Hepatocyte (in vitro differentiated cells): ENCODE results near the gene MTCH1.

Source experiments
- EZH2phosphoT487 ChIP-seq: fragments of 200-600 bp; sonication (generic); IDR thresholded peaks from one replicate; pipeline ENCODE4 v1.6.1; 2018; ENCODE audit warnings: antibody characterized with exemption, mild to moderate bottlenecking, low read depth, moderate library complexity; ENCODE audit not compliant: unreplicated experiment, severe bottlenecking
- TF ChIP-seq, protein P1 (sequence below): fragments of 200-600 bp; sonication (generic); IDR thresholded peaks from 2 replicates; pipeline ENCODE4 v1.5.1; 2016; ENCODE audit warnings: antibody characterized with exemption, mild to moderate bottlenecking; ENCODE audit not compliant: poor library complexity

DNA sequence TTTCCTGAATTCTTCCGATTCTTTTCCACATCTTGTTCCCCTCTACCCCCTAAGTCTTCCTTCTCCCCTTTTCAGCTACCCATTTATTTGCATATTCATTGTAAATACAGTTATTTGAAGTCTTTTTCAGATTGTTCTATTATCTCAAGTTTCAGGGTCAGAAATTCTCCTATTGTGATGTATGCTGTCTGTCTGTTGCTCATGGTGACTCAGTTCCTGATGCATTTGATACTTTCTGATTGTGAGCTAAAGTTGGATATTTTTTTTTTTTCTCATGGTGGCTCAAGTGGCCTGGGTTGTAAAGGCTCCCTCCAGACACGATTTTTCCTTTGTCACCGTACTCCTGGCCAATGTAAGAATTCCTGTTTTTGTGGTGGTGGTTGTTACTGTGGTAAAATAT is 36.4 kb downstream of the MTCH1 start:
- TF ChIP-seq, protein P1, sequence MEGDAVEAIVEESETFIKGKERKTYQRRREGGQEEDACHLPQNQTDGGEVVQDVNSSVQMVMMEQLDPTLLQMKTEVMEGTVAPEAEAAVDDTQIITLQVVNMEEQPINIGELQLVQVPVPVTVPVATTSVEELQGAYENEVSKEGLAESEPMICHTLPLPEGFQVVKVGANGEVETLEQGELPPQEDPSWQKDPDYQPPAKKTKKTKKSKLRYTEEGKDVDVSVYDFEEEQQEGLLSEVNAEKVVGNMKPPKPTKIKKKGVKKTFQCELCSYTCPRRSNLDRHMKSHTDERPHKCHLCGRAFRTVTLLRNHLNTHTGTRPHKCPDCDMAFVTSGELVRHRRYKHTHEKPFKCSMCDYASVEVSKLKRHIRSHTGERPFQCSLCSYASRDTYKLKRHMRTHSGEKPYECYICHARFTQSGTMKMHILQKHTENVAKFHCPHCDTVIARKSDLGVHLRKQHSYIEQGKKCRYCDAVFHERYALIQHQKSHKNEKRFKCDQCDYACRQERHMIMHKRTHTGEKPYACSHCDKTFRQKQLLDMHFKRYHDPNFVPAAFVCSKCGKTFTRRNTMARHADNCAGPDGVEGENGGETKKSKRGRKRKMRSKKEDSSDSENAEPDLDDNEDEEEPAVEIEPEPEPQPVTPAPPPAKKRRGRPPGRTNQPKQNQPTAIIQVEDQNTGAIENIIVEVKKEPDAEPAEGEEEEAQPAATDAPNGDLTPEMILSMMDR = no peak
- no peak for TF ChIP-seq EZH2phosphoT487
